GM12878 (cell line): ENCODE results near the gene GATA3. TPM values are rescaled to one million over a fixed set of nuclear protein-coding genes. Genes with fewer than 3 reads are reported as not detected.
A peak's percentile ranks its signal among the peaks of the same experiment; 100 is the strongest.

Source experiments
- BCL11A ChIP-seq: IDR thresholded peaks from 2 replicates; pipeline ENCODE4 v1.6.1; 2011; ENCODE audit warnings: low read depth, low read length
- CREB1 ChIP-seq: IDR thresholded peaks from 2 replicates; pipeline ENCODE4 v1.6.1; 2012; ENCODE audit warnings: low read depth, mild to moderate bottlenecking, inconsistent platforms
- ESRRA ChIP-seq: IDR thresholded peaks from 2 replicates; pipeline ENCODE4 v1.6.1; 2012; ENCODE audit warnings: mild to moderate bottlenecking, low read length, improper control_type of control experiment
- RUNX3 ChIP-seq: IDR thresholded peaks from 2 replicates; pipeline ENCODE4 v1.6.1; 2012; ENCODE audit warnings: low read length, inconsistent platforms
- SPI1 ChIP-seq: IDR thresholded peaks from 2 replicates; pipeline ENCODE4 v1.6.1; 2011; ENCODE audit warnings: low read depth, mild to moderate bottlenecking, low read length, moderate library complexity, borderline replicate concordance; ENCODE audit not compliant: insufficient read depth
- polyA plus RNA-seq, 11 experiments: library from polyadenylated mRNA; depleted of rRNA in 4 of 11; unstranded in 6 of 11; stranded (reverse) in 5 of 11; fragments of >200 nt; fragmentation: Nextera tagmentation in 4 of 11; fragmentation: Illumina TruSeq in 1 of 11; extraction: Ambion mirVana in 4 of 11; extraction: Trizol in 1 of 11; gene quantifications; 1 replicate in 1 of 11; 2 replicates in 10 of 11; pipeline versions ENCODE4 v1.2.1 to v1.2.3, GENCODE V29; 2011 to 2016; ENCODE audit warnings: inconsistent platforms in 2 of 11, missing spikeins in 2 of 11, low read depth in 1 of 11
- total RNA-seq, 4 experiments: library from RNA; depleted of rRNA in 3 of 4; stranded (reverse); fragments of >200 nt in 3 of 4; fragmentation: Illumina TruSeq in 1 of 4; extraction: Trizol in 1 of 4; gene quantifications; 2 replicates each; pipeline versions ENCODE4 v1.2.1 to v1.2.3, GENCODE V29; 2013 to 2021
- TF ChIP-seq, protein P1 (sequence below): fragments of 150-350 bp; IDR thresholded peaks from 2 replicates; pipeline ENCODE4 v1.6.1; 2016; ENCODE audit warnings: low read depth, low read length
- TF ChIP-seq, protein P2 (sequence below): IDR thresholded peaks from 2 replicates; pipeline ENCODE4 v1.6.1; 2011; ENCODE audit warnings: mild to moderate bottlenecking, low read depth, low read length, moderate library complexity; ENCODE audit not compliant: insufficient replicate concordance

GATA3 gene
- total and polyA plus RNA-seq, 10 of the 15 experiments (the other 5 are each of a cell fraction or from before 2014, with no cell fraction given): 0.08 to 0.80 (median 0.29) TPM

GRCh38 chr10:8044908-8045725 lies 9.4 kb upstream of the GATA3 start (continued):
- TF ChIP-seq, protein P1, sequence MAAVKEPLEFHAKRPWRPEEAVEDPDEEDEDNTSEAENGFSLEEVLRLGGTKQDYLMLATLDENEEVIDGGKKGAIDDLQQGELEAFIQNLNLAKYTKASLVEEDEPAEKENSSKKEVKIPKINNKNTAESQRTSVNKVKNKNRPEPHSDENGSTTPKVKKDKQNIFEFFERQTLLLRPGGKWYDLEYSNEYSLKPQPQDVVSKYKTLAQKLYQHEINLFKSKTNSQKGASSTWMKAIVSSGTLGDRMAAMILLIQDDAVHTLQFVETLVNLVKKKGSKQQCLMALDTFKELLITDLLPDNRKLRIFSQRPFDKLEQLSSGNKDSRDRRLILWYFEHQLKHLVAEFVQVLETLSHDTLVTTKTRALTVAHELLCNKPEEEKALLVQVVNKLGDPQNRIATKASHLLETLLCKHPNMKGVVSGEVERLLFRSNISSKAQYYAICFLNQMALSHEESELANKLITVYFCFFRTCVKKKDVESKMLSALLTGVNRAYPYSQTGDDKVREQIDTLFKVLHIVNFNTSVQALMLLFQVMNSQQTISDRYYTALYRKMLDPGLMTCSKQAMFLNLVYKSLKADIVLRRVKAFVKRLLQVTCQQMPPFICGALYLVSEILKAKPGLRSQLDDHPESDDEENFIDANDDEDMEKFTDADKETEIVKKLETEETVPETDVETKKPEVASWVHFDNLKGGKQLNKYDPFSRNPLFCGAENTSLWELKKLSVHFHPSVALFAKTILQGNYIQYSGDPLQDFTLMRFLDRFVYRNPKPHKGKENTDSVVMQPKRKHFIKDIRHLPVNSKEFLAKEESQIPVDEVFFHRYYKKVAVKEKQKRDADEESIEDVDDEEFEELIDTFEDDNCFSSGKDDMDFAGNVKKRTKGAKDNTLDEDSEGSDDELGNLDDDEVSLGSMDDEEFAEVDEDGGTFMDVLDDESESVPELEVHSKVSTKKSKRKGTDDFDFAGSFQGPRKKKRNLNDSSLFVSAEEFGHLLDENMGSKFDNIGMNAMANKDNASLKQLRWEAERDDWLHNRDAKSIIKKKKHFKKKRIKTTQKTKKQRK: no peak
- TF ChIP-seq, protein P2, sequence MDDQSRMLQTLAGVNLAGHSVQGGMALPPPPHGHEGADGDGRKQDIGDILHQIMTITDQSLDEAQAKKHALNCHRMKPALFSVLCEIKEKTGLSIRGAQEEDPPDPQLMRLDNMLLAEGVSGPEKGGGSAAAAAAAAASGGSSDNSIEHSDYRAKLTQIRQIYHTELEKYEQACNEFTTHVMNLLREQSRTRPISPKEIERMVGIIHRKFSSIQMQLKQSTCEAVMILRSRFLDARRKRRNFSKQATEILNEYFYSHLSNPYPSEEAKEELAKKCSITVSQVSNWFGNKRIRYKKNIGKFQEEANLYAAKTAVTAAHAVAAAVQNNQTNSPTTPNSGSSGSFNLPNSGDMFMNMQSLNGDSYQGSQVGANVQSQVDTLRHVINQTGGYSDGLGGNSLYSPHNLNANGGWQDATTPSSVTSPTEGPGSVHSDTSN: no peak
- TF ChIP-seq ESRRA (no peak), BCL11A (no peak), RUNX3 (peak; percentile 13; the same call in 1 of the 2 replicates), SPI1 (no peak), CREB1 (no peak)
